Medulla oblongata (tissue), 1 donor: ENCODE data around the gene ZNF497.
"Not testable (repeated sequence)": the region's sequence is repeated elsewhere in the genome, so short reads cannot be mapped to it uniquely, and the experiment has no call there.

Experiments used
- DNase-seq: peaks from one replicate; pipeline ENCODE4 v3.0.0-alpha.2; 2015; ENCODE audit errors: extremely low spot score

Gene ZNF497

GRCh38 chr19:58348080-58348479, 14.5 kb downstream of the ZNF497 start:
- DNase-seq, result not testable (repeated sequence)

GRCh38 chr19:58346961-58347929, 15.3 kb downstream of the ZNF497 start:
- peak; percentile 67 for DNase-seq

GRCh38 chr19:58345558-58345957, 17.0 kb downstream of the ZNF497 start:
- DNase-seq, result no peak

- no peak for DNase-seq
Measured at GRCh38 chr19:58338825-58339558, 23.6 kb downstream of the ZNF497 start.

- DNase-seq, result no peak
Measured at GRCh38 chr19:58338336-58338735, 24.2 kb downstream of the ZNF497 start.

- DNase-seq, result no peak
Measured at GRCh38 chr19:58336820-58337219, 25.7 kb downstream of the ZNF497 start.

GRCh38 chr19:58336216-58336615, 26.3 kb downstream of the ZNF497 start:
- DNase-seq, result no peak

GRCh38 chr19:58335630-58336029, 26.9 kb downstream of the ZNF497 start:
- no peak for DNase-seq

GRCh38 chr19:58334691-58335249, 27.8 kb downstream of the ZNF497 start:
- DNase-seq, result no peak

GRCh38 chr19:58332697-58333096, 29.9 kb downstream of the ZNF497 start:
- no peak for DNase-seq

GRCh38 chr19:58330458-58330857, 32.1 kb downstream of the ZNF497 start:
- DNase-seq, result peak; percentile 94

- no peak for DNase-seq
Measured at GRCh38 chr19:58328999-58329398, 33.6 kb downstream of the ZNF497 start.

- DNase-seq, result peak; percentile 99
Measured at GRCh38 chr19:58326914-58327726, 35.4 kb downstream of the ZNF497 start, which contains the start of gene ZSCAN22. Gene ZSCAN22, plus strand, starts transcription at chr19:58326994. Its CDS starts 7,809 bp downstream, at chr19:58334803.

GRCh38 chr19:58326501-58326913, 36.0 kb downstream of the ZNF497 start:
- DNase-seq, result no peak

- no peak for DNase-seq
Measured at GRCh38 chr19:58325311-58326022, 37.1 kb downstream of the ZNF497 start.

GRCh38 chr19:58319241-58319640, 43.3 kb downstream of the ZNF497 start:
- DNase-seq, result no peak

- DNase-seq, result no peak
Measured at GRCh38 chr19:58318297-58318696, 44.3 kb downstream of the ZNF497 start.

- DNase-seq, result no peak
Measured at GRCh38 chr19:58317476-58318072, 45.0 kb downstream of the ZNF497 start.

- DNase-seq, result no peak
Measured at GRCh38 chr19:58315580-58315979, 47.0 kb downstream of the ZNF497 start.

- DNase-seq, result no peak
Measured at GRCh38 chr19:58311345-58311865, 51.1 kb downstream of the ZNF497 start.
